ENCODE data around the gene CYP24A1. TPM values are rescaled to one million over a fixed set of nuclear protein-coding genes. Genes with fewer than 3 reads are reported as not detected.
A peak's percentile ranks its signal among the peaks of the same experiment; 100 is the strongest.

CYP24A1 gene
- total RNA-seq, 4 donors from 2014 or later = not detected

DNA sequence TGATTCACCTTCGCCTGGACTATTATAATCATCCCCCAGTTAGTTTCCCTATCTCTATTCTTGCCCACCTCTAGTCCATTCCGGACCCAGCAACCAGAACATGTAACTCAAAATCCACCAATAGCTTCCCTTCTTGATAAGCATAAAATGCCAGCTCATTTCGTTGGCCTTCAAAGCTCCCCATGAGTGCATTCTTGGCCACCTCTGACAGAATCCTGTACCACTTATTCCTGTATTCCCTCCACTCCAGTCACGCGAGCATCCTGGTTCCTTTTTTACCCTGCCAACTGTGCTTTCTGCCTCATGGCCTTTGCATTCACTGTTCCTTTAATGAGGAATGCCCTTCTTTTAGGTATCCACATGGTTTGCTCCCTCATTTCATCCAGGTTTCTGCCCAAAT is 36.7 kb downstream of the CYP24A1 start:
- H3K4me3 ChIP-seq = no peak overlapping the region
- H3K36me3 ChIP-seq = no peaks in the 10 kb centered on the region
- no peaks in the 10 kb centered on the region for H3K27me3 ChIP-seq
- no peak for DNase-seq
- 76 to 83% methylated on average over 4 to 5 of the region's 5 CpGs for WGBS, 2 donors (ENCODE audit: low coverage in 1 of 2)
- in situ Hi-C loops (cut with MboI; ENCODE audit: low pct_ligation_motif_present in 1 of 4, low pct_unique_long_range_greater_than_20kb in 1 of 4, low sequenced_read_pairs in 3 of 4) (no loop called here), intact Hi-C loops (cut with DNase I; ENCODE audit: low total_unique reads) (no loop called here)
- no peak overlapping the region for H3K27ac ChIP-seq
- TF ChIP-seq POLR2AphosphoS5 (IDR thresholded peaks at IDR 0.05) (no peak), POLR2A (IDR thresholded peaks at IDR 0.05) (no peak), EP300 (IDR thresholded peaks at IDR 0.05; ENCODE audit: low read depth) (no peak)
- TF ChIP-seq, protein P1, sequence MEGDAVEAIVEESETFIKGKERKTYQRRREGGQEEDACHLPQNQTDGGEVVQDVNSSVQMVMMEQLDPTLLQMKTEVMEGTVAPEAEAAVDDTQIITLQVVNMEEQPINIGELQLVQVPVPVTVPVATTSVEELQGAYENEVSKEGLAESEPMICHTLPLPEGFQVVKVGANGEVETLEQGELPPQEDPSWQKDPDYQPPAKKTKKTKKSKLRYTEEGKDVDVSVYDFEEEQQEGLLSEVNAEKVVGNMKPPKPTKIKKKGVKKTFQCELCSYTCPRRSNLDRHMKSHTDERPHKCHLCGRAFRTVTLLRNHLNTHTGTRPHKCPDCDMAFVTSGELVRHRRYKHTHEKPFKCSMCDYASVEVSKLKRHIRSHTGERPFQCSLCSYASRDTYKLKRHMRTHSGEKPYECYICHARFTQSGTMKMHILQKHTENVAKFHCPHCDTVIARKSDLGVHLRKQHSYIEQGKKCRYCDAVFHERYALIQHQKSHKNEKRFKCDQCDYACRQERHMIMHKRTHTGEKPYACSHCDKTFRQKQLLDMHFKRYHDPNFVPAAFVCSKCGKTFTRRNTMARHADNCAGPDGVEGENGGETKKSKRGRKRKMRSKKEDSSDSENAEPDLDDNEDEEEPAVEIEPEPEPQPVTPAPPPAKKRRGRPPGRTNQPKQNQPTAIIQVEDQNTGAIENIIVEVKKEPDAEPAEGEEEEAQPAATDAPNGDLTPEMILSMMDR (IDR thresholded peaks at IDR 0.05) = no peak
- H3K9me3 ChIP-seq = no peaks in the 10 kb centered on the region
- peaks cover 0 to 19% (median 6%) of the 10 kb centered on the region in 4 donors for H3K4me1 ChIP-seq

DNA sequence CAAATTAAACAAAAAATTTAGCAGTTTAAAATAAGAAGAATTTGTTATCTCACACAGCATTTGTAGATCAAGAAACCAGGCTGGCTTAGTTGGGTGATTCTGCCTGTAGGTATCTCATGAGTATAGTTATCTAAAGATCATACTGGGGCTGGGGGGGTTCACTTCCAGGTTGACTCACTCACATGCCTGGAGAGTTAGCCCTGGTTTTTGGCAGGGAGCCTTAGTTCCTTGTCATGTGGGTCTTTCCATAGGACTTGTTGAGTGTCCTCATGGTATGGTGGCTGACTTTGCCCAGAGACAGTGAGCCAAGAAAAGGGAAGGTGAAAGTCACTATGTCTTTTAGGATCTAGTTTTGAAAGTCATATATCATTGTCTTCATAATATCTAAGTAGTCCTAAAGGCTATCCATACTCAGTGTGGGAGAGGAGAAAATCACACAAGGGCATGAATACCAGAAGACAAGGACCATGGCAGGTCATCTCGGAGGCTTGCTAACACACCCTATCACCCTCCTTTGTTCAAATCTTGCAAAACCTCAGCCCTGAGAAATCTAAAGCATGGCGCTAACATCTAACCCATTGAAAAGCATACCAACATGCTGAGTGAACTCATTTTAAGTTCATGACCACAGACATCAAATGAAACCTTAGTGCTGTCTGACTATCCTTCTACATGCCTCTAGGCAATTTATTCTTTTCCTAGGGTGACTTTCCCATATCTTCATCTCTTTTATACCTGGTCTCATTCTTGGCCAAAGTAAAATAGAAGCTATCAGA is 39.2 kb downstream of the CYP24A1 start:
- Histone ChIP-seq H3K27me3 (no peaks in the 10 kb centered on the region), H3K9me3 (no peaks in the 10 kb centered on the region), H3K36me3 (no peaks in the 10 kb centered on the region), H3K27ac (no peak overlapping the region), H3K4me1 (peaks cover 0 to 24% (median 7%) of the 10 kb centered on the region in 4 donors), H3K4me3 (no peak overlapping the region)
- DNase-seq = no peak
- no peak for TF ChIP-seq POLR2AphosphoS5 (IDR thresholded peaks at IDR 0.05)
- TF ChIP-seq POLR2A (IDR thresholded peaks at IDR 0.05) = no peak
- TF ChIP-seq, protein P1 (IDR thresholded peaks at IDR 0.05) = no peak
- TF ChIP-seq EP300 (IDR thresholded peaks at IDR 0.05; ENCODE audit: low read depth) = no peak
- 93 to 100% methylated on average over 2 of the region's 2 CpGs for WGBS, 2 donors (ENCODE audit: low coverage in 1 of 2)
- in situ Hi-C loops (cut with MboI; ENCODE audit: low pct_ligation_motif_present in 1 of 4, low pct_unique_long_range_greater_than_20kb in 1 of 4, low sequenced_read_pairs in 3 of 4) (no loop called here), intact Hi-C loops (cut with DNase I; ENCODE audit: low total_unique reads) (no loop called here)

DNA sequence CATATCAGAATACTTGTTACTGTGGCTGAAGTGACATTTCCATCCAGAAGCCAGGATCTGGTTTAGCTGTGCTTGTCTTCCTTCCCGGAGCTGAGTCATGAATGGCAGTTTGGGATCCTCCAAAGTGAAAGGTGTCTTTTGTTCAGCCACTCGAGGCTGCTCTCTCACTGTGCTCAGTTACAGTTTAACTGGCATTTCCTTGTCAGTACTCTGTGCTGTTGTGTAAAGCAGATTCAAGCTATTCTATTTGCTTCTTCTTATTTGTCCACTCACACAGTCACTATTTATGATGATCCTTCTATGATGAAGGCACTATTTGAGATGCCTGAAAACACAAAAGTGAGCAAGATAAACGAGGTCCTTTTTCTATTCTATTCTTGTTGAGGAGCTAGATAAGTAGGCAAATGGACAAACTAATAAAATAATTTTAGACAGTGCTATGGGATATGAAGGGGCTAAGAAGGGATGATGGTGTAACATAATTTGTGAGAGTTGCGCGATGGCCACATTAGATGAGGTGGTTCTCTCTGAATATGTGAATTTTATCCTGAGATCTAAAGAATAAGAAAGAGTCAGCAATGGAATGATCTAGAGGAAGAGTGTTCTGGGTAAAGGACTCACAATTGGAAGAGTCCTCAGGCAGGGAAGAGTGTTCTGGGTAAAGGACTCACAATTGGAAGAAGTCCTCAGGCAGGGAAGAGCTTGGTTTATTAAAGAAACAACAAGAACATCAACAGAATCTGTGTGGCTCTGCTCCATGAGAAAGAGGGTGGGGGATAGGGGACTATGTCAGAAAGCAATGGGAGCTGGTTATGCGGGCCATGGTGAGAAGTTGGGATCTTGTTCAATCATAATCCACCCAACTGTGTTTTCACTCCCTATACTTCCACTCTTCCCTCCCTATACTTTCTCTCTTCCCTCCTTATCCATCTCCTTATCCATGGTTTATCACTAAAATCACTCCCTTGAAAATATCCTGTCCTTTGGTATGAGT is 40.1 kb downstream of the CYP24A1 start:
- Histone ChIP-seq H3K4me3 (no peak overlapping the region), H3K4me1 (peaks cover 0 to 24% (median 7%) of the 10 kb centered on the region in 4 donors), H3K27me3 (no peaks in the 10 kb centered on the region), H3K9me3 (no peaks in the 10 kb centered on the region), H3K27ac (peak overlapping the region; percentile 41 to 71 (median 57)), H3K36me3 (no peaks in the 10 kb centered on the region)
- in situ Hi-C loops (cut with MboI; ENCODE audit: low pct_ligation_motif_present in 1 of 4, low pct_unique_long_range_greater_than_20kb in 1 of 4, low sequenced_read_pairs in 3 of 4) (no loop called here), intact Hi-C loops (cut with DNase I; ENCODE audit: low total_unique reads) (no loop called here)
- 47 to 52% methylated on average over 6 of the region's 6 CpGs for WGBS, 2 donors (ENCODE audit: low coverage in 1 of 2)
- no peak for TF ChIP-seq POLR2A (IDR thresholded peaks at IDR 0.05)
- no peak for TF ChIP-seq EP300 (IDR thresholded peaks at IDR 0.05; ENCODE audit: low read depth)
- TF ChIP-seq, protein P1 (IDR thresholded peaks at IDR 0.05) = no peak
- TF ChIP-seq POLR2AphosphoS5 (IDR thresholded peaks at IDR 0.05) = peak in 2 of 3 donors; percentile 4 to 31
- DNase-seq = peak; percentile 60
